Measurements from ENCODE around the gene GJC3.
"Not testable (repeated sequence)": the region's sequence is repeated elsewhere in the genome, so short reads cannot be mapped to it uniquely, and the experiment has no call there.

The GJC3 gene

DNA sequence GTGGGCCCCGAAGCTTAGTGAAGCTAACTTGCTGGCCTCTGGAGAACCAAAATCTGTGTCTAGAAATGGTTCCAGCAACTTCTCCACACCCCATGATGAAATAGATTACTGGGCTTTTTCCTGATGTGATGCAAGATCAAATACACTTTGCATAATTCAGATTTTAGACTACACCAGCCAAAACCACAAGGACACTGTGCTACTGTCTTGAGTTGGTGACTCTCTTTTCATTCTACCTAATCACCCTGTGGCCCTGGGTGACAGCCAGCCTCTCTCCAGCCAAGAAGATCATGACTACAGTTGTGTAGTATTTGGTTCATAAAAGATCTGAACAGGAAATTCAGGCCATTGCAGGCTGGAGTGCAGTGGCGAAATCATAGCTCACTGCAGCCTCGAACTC lies 24.2 kb upstream of the GJC3 start:
- Histone ChIP-seq H3K9ac (ENCODE audit: low read length) (no peak overlapping the region), H3K36me3 (ENCODE audit: control insufficient read depth, insufficient read depth, low read length, severe bottlenecking) (no peaks in the 10 kb centered on the region), H3K27me3 (replicated peaks; ENCODE audit: control insufficient read depth, insufficient read depth, low read length) (peaks cover 38% of the 10 kb centered on the region), H3K9me3 (ENCODE audit: control insufficient read depth, low read length) (peaks cover 9% of the 10 kb centered on the region), H3K4me3 (ENCODE audit: low read length) (no peak overlapping the region), H3K4me1 (ENCODE audit: control insufficient read depth, insufficient read depth, low read length) (peaks cover 9% of the 10 kb centered on the region)
- peak; percentile 48 for DNase-seq (ENCODE audit: low read depth)

DNA sequence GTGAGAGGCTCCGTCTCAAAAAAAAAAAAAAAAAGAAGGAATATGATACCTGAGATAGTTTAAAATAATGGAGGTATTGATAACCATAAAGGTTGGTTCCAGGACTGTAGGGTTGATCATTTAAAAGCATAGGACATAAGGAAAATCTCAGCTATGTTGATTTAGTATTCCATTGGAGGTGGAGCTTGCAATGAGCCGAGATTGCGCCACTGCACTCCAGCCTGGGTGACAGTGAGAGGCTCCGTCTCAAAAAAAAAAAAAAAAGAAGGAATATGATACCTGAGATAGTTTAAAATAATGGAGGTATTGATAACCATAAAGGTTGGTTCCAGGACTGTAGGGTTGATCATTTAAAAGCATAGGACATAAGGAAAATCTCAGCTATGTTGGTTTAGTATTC lies 23.2 kb upstream of the GJC3 start:
- H3K9ac ChIP-seq (ENCODE audit: low read length); H3K4me1 ChIP-seq (ENCODE audit: control insufficient read depth, insufficient read depth, low read length); H3K36me3 ChIP-seq (ENCODE audit: control insufficient read depth, insufficient read depth, low read length, severe bottlenecking); DNase-seq (ENCODE audit: low read depth); H3K4me3 ChIP-seq (ENCODE audit: low read length); H3K9me3 ChIP-seq (ENCODE audit: control insufficient read depth, low read length): not testable (repeated sequence)
- H3K27me3 ChIP-seq (replicated peaks; ENCODE audit: control insufficient read depth, insufficient read depth, low read length) = peaks cover 39% of the 10 kb centered on the region

DNA sequence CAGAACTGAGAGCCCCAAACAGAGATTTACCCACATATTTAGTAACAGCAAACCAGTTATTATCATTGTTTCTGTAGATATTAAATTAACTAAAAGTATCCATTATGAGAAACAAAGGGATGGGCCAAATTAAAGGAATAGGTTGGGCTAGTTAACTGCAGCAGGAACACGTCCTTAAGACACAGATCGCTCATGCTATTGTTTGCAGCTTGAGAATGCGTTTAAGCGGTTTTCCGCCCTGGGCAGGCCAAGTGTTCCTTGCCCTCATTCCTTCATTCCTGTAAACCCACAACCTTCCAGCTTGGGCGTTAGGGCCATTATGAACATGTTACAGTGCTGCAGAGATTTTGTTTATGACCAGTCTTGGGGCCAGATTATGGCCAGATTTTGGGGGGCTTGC lies 21.4 kb upstream of the GJC3 start:
- H3K9me3 ChIP-seq (ENCODE audit: control insufficient read depth, low read length) = not testable (repeated sequence)

DNA sequence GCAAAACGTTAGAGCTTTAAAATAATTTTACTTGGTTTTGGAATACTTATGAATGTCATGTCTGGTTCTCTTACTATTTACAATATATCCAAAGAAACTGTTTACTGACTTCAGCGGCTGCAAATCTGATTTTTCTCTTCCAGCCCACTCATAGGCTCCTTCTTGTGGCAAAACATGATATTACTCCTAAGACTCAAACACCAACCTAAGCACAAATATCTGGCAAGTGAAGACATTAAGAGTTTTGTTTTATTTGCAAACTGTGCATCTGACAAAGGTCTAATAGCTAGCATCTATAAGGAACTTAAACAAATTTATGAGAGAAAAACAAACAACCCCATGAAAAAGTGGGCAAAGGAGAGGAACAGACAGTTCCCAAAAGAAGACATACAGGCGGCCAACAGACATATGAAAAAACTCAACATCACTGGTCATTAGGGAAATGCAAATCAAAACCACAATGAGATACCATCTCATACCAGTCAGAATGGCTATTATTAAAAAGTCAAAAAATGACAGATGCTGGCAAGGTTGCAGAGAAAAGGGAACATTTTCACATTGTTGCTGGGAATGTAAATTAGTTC lies 20.3 kb upstream of the GJC3 start:
- H3K36me3 ChIP-seq (ENCODE audit: control insufficient read depth, insufficient read depth, low read length, severe bottlenecking) = no peaks in the 10 kb centered on the region
- peaks cover 9% of the 10 kb centered on the region for H3K4me1 ChIP-seq (ENCODE audit: control insufficient read depth, insufficient read depth, low read length)
- H3K27me3 ChIP-seq (replicated peaks; ENCODE audit: control insufficient read depth, insufficient read depth, low read length) = peaks cover 26% of the 10 kb centered on the region
- H3K9ac ChIP-seq (ENCODE audit: low read length) = no peak overlapping the region
- H3K9me3 ChIP-seq (ENCODE audit: control insufficient read depth, low read length) = peaks cover 9% of the 10 kb centered on the region
- H3K4me3 ChIP-seq (ENCODE audit: low read length) = no peak overlapping the region
- DNase-seq (ENCODE audit: low read depth) = peak; percentile 45

More for the DNA sequence above, 21.4 kb upstream of the GJC3 start:
- H3K4me3 ChIP-seq (ENCODE audit: low read length); H3K9ac ChIP-seq (ENCODE audit: low read length); H3K4me1 ChIP-seq (ENCODE audit: control insufficient read depth, insufficient read depth, low read length); H3K36me3 ChIP-seq (ENCODE audit: control insufficient read depth, insufficient read depth, low read length, severe bottlenecking); DNase-seq (ENCODE audit: low read depth): not testable (repeated sequence)
- H3K27me3 ChIP-seq (replicated peaks; ENCODE audit: control insufficient read depth, insufficient read depth, low read length) = peaks cover 29% of the 10 kb centered on the region

DNA sequence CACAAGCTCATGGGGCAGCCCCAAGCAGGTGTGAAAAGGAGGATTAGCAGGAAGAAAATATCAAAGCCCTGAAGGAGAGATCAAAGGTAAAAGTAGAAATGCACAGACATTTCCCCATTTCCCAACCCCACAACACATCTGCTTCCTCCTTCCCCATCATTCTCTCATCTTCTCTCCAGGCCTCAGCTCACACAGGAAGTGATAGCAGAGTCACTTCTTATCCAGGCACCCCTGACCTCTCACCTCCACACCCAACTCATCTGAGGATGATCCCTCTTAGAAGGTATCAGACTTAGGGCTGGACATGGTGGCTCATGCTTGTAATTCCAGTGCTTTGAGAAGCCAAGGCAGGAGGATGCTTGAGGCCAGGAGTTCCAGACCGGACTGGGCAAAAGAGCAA lies 18.2 kb upstream of the GJC3 start:
- Histone ChIP-seq H3K27me3 (replicated peaks; ENCODE audit: control insufficient read depth, insufficient read depth, low read length) (peaks cover 39% of the 10 kb centered on the region), H3K4me1 (ENCODE audit: control insufficient read depth, insufficient read depth, low read length) (no peaks in the 10 kb centered on the region), H3K4me3 (ENCODE audit: low read length) (no peak overlapping the region), H3K9ac (ENCODE audit: low read length) (no peak overlapping the region), H3K36me3 (ENCODE audit: control insufficient read depth, insufficient read depth, low read length, severe bottlenecking) (no peaks in the 10 kb centered on the region), H3K9me3 (ENCODE audit: control insufficient read depth, low read length) (peaks cover 11% of the 10 kb centered on the region)
- no peak for DNase-seq (ENCODE audit: low read depth)

DNA sequence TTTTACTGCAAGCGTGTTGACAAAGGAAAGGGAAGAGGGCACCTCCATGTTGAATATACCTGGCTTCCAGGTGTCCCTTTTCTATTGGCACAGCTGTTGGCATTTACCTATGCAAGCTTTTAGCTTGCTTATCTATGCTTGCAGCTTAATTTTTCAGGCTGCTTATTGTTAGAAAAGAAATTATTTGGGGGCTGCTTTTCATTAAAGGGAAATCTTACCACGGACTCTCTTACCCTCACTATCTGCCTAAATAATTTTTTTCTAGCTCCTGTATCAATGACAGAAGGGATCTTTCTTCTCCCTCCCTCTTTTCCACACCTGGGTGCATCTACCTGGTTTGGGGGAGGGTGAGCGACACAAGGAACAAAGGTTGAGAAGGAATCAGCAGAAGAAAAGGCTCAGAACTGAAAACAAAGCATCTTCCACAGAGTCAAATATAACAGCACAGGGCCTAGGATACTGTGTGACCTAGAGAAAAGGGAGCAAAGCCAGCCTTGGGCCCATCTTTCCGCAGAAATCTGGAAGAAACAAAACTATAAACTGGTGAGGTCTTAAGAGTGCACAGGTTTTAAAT lies 15.2 kb upstream of the GJC3 start:
- Histone ChIP-seq H3K9ac (ENCODE audit: low read length) (no peak overlapping the region), H3K27me3 (replicated peaks; ENCODE audit: control insufficient read depth, insufficient read depth, low read length) (peaks cover 43% of the 10 kb centered on the region), H3K36me3 (ENCODE audit: control insufficient read depth, insufficient read depth, low read length, severe bottlenecking) (no peaks in the 10 kb centered on the region), H3K9me3 (ENCODE audit: control insufficient read depth, low read length) (peaks cover 11% of the 10 kb centered on the region), H3K4me1 (ENCODE audit: control insufficient read depth, insufficient read depth, low read length) (no peaks in the 10 kb centered on the region), H3K4me3 (ENCODE audit: low read length) (no peak overlapping the region)
- no peak for DNase-seq (ENCODE audit: low read depth)

DNA sequence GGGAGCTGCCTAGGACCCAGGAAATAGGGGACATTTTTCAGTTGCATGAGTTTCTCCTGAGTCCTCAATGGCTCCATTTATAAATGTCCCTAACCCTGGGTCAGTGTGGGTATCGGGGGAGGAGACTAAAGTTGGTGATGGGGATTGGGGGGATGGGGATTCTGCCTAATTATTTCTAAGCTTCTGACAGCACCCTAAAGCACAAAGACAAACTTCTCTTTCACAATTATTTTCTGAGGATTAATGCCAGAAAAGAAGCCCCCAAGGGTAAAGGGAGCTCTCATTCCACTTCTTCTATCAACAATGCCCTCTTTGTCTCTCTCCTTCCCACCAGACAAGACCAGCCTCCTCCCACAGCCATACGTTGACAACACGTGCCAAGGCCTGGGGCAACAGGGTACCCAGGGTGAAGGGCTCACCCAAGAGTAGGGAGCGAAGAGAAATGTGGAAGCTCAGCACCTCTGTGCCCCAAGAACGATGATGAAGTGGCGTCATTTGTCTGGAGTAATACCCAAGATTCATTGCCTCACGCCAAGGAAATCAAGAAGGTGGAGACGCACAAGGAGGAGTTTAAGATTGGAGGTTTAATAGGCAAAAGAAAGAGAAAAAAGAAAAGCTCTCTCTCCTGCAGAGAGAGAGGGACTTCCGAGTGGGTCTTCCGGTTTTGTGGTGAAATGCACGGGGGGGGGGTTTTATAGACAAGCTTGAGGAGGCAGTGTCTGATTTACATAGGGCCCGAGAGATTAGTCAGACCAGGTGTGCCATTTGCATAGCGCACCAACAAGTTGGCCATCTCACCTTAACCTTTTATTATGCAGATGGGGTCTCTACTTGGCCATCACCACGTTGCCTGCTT lies 14.4 kb upstream of the GJC3 start:
- Histone ChIP-seq H3K4me3 (ENCODE audit: low read length) (no peak overlapping the region), H3K36me3 (ENCODE audit: control insufficient read depth, insufficient read depth, low read length, severe bottlenecking) (no peaks in the 10 kb centered on the region), H3K9me3 (ENCODE audit: control insufficient read depth, low read length) (peaks cover 18% of the 10 kb centered on the region), H3K9ac (ENCODE audit: low read length) (no peak overlapping the region), H3K4me1 (ENCODE audit: control insufficient read depth, insufficient read depth, low read length) (no peaks in the 10 kb centered on the region), H3K27me3 (replicated peaks; ENCODE audit: control insufficient read depth, insufficient read depth, low read length) (peaks cover 40% of the 10 kb centered on the region)
- no peak for DNase-seq (ENCODE audit: low read depth)

DNA sequence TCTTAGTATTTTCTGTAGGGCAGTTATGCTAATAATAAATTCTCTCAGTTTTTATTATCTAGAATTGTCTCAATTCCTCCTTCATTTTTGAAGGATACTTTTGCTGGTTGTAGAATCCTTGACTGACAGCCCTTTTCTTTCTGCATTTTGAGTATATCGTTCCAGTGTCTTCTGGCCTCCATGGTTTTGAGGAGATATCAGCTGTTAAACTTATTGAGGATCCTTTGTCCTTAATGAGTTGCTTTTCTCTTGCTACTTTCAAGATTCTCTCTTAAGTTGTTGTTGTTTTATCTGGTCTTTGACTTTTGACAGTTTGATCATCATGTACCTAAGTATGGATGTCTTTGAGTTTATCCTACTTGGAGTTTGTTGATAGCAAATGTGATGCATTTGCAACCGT lies 8.9 kb upstream of the GJC3 start:
- H3K4me3 ChIP-seq (ENCODE audit: low read length) = no peak overlapping the region
- H3K27me3 ChIP-seq (replicated peaks; ENCODE audit: control insufficient read depth, insufficient read depth, low read length) = peaks cover 32% of the 10 kb centered on the region
- H3K9me3 ChIP-seq (ENCODE audit: control insufficient read depth, low read length) = peaks cover 39% of the 10 kb centered on the region
- DNase-seq (ENCODE audit: low read depth) = no peak
- H3K9ac ChIP-seq (ENCODE audit: low read length) = no peak overlapping the region
- no peaks in the 10 kb centered on the region for H3K4me1 ChIP-seq (ENCODE audit: control insufficient read depth, insufficient read depth, low read length)
- no peaks in the 10 kb centered on the region for H3K36me3 ChIP-seq (ENCODE audit: control insufficient read depth, insufficient read depth, low read length, severe bottlenecking)

DNA sequence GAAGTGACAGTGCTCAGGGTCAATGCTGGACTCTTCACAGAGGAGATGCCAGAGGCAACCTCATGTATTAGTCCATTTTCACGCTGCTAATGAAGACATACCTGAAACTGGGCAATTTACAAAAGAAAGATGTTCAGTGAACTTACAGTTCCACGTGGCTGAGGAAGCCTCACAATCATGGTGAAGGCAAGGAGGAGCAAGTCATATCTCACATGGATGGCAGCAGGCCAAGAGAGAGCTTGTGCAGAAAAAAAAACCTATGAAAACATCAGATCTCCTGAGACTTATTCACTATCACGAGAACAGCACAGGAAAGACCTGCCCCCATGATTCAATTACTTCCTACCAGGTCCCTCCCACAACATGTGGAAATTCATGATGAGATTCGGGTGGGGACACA lies 5.6 kb upstream of the GJC3 start:
- H3K27me3 ChIP-seq (replicated peaks; ENCODE audit: control insufficient read depth, insufficient read depth, low read length) = peaks cover 46% of the 10 kb centered on the region
- not testable (repeated sequence) for H3K9ac ChIP-seq (ENCODE audit: low read length); H3K36me3 ChIP-seq (ENCODE audit: control insufficient read depth, insufficient read depth, low read length, severe bottlenecking); H3K4me3 ChIP-seq (ENCODE audit: low read length); DNase-seq (ENCODE audit: low read depth); H3K4me1 ChIP-seq (ENCODE audit: control insufficient read depth, insufficient read depth, low read length)
- H3K9me3 ChIP-seq (ENCODE audit: control insufficient read depth, low read length) = peaks cover 30% of the 10 kb centered on the region

DNA sequence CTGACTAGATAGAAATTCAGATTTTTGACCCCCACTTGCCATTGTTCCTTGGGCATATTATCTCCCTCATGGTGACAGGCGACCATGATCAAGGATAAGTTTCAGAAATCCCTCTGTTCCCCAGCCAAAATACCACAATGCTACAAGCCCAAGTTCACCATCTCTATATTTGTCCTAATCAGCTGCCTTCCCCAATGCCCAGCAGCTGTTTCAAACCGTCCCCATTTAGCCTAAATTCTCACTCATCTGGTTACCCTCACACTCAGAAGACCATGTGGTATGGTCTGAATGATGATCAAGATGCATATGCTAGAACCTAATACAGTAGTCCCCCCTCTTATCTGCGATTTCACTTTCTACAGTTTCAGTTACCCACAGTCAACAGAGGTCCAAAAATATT lies 956 bp upstream of the GJC3 start:
- H3K4me1 ChIP-seq (ENCODE audit: control insufficient read depth, insufficient read depth, low read length) = no peaks in the 10 kb centered on the region
- no peaks in the 10 kb centered on the region for H3K9me3 ChIP-seq (ENCODE audit: control insufficient read depth, low read length)
- no peak overlapping the region for H3K4me3 ChIP-seq (ENCODE audit: low read length)
- no peaks in the 10 kb centered on the region for H3K36me3 ChIP-seq (ENCODE audit: control insufficient read depth, insufficient read depth, low read length, severe bottlenecking)
- H3K27me3 ChIP-seq (replicated peaks; ENCODE audit: control insufficient read depth, insufficient read depth, low read length) = peaks cover 53% of the 10 kb centered on the region
- no peak overlapping the region for H3K9ac ChIP-seq (ENCODE audit: low read length)
- no peak for DNase-seq (ENCODE audit: low read depth)

DNA sequence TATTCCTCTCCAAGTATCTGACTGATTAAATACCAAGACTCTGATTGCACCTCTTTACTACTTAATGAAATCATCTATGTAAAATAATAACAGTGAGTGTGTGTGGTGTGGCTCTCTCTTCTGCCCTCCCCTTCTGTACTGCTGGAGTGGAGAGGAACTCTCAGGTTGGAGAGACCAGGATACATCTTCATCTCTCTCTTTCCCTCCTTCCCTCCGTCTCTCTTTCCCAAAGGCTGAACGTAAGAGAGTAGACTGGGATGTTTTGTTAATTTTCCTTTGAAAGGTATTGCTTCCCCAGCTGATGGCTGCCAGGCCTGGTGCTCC lies 272 bp upstream of the GJC3 start:
- Histone ChIP-seq H3K4me1 (ENCODE audit: control insufficient read depth, insufficient read depth, low read length) (no peaks in the 10 kb centered on the region), H3K27me3 (replicated peaks; ENCODE audit: control insufficient read depth, insufficient read depth, low read length) (peaks cover 46% of the 10 kb centered on the region), H3K36me3 (ENCODE audit: control insufficient read depth, insufficient read depth, low read length, severe bottlenecking) (no peaks in the 10 kb centered on the region), H3K9me3 (ENCODE audit: control insufficient read depth, low read length) (no peaks in the 10 kb centered on the region), H3K4me3 (ENCODE audit: low read length) (peak overlapping the region; percentile 15), H3K9ac (ENCODE audit: low read length) (no peak overlapping the region)
- DNase-seq (ENCODE audit: low read depth) = no peak

Data from adipocyte (in vitro differentiated cells).